HL-60/S4 treated with retinoic acid at 250 ng/mL for 4 days and 3 days (cell line): ENCODE measurements around the gene CXADR.
"Not testable (repeated sequence)": the region's sequence is repeated elsewhere in the genome, so short reads cannot be mapped to it uniquely, and the experiment has no call there.

Source experiments
- in situ Hi-C: fragments of 300-500 bp; cut with MboI; formaldehyde crosslinking; loops from 2 replicates; pipeline ENCODE4 v1.7.0; 2022; ENCODE audit warnings: low sequenced_read_pairs

The CXADR gene

GRCh38 chr21:17501107-17502006 lies 11.5 kb upstream of the CXADR start:
- in situ Hi-C loops = no loop called here

DNA sequence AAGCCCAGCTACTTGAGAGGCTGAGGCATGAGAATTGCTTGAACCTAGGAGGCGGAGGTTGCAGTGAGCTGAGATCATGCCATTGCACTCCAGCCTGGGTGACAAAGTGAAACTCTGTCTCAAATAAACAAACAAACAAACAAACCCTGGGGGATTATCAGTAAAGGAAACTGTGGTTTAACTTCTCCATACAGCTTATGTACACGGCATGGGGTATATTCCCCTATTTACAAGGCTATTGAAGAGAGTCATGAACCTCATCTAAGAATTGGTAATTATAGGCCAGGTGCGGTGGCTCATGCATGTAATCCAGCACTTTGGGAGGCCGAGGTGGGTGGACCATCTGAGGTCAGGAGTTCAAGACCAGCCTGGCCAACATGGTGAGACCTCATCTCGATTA lies 9.9 kb upstream of the CXADR start:
- in situ Hi-C loops = not testable (repeated sequence)

DNA sequence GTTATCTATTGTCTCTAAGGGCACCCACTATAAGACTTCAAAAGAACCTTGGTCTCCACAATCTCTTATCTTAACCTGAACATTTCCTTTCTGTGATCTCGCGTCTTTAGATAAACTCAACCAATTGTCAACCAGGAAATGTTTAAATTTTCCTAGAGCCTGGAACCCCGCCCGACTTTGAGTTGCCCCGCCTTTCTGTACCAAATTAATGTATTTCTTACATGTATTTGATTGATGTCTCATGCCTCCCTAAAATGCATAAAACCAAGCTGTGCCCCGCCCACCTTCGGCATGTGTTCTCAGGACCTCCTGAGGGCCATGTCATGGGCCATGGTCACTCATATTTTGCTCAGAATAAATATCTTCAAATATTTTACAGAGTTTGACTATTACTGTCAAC lies 5.9 kb upstream of the CXADR start:
- in situ Hi-C loops = no loop called here

- in situ Hi-C loops = no loop called here
Observed at GRCh38 chr21:17507591-17507990, 5.3 kb upstream of the CXADR start.

DNA sequence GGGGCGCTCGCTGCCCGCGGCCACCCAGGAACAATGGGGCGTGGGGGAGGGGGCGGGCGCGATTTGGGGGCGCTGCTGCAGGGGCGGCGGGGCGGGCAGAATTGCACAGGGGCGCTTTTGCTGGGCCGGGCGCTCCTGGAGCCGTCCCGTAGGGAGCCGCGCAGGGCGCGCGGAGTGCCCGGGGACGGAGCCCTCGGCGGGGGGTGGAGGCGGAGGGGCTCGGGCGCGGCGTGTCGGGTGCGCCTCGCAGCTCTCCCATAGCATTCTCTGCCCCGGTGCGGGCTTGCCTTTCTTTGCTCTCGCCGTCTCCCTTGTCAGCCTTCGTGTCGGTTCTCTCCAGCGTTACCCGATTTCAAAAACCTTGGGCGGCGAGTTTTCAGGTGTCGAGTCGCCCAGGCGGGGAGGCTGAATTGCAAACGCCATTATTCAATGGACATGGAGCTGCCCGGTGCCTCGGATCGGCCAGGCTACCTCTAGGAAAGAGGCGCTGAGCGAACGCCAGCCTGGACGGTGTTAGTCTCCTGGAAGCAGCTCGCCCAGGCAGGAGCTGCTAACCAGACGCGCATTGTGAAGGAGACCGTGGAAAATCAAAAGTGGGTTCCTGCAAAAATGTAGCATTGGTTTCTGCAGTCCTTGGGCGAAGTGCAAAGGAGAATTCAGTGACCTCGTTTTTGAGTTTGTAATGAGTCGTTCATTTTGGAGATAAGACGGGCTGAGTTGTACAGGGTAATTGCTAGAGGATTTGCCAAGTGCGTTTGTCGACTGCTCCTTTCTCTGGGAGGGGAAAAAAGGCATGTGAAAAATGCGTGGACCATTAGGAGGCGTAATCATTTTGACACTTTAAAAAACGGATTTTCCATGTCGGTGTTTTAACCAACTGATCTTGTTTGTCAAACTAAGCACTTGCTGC lies 626 bp downstream of the CXADR start:
- in situ Hi-C loops = no loop called here

DNA sequence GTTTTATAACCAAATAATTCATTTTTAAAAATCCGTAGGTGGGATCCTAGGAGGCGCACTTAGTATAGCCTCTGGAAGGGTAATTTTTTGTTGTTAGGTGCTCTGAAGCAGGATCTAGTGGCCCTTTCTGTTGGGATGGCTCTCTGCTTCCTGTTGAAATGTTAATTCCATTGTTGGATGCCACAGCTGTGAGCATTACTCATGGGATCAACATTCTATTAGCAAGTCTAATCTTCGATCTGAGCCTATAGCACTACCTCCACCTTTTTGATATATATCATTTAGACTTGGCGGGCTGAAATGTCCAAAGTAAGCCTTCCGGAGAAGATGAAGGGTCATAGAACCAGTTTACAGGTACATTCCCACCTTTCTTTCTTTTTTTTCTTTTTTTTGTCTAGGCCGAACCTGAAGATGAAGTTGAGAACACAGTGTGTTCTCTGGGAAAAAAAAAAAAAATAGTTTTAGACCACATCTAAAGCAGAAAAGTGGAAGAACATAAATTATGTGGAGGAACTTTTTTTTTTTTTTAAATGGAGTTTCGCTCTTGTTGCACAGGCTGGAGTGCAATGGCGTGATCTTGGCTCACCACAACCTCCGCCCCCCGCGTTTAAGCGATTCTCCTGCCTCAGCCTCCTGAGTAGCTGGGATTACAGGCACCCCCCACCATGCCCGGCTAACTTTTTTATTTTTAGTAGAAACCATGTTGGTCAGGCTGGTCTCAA lies 1.4 kb downstream of the CXADR start:
- in situ Hi-C loops = no loop called here

GRCh38 chr21:17517008-17517407 lies 4.2 kb downstream of the CXADR start:
- in situ Hi-C loops = not testable (repeated sequence)

DNA sequence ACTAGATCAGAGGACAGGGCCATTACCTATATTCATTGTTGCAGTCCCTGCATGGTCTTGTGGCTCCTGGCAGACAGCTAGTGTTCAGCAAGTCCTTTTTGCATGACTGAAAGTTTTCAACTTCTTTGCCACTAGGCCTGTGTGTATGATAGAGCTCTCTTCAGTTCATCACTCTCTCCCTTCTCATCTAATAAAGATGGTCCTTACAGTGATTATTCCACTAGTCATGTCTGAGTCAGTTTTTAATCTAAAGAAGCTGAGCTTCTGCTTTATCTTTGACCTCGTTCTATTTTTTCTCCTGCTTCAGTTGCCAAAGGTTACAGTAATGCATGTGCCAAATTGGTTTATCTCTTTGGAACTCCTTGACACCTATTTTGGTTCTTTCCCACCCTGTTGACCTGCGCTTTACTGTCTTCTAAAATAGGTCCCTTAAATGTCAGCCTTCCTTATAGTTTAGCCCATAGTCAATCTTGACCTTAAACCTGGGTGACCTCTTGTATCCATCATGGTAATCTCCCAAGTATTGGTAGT lies 6.4 kb downstream of the CXADR start:
- in situ Hi-C loops = no loop called here

- in situ Hi-C loops = no loop called here
Observed at GRCh38 chr21:17519965-17520609, 7.2 kb downstream of the CXADR start.

DNA sequence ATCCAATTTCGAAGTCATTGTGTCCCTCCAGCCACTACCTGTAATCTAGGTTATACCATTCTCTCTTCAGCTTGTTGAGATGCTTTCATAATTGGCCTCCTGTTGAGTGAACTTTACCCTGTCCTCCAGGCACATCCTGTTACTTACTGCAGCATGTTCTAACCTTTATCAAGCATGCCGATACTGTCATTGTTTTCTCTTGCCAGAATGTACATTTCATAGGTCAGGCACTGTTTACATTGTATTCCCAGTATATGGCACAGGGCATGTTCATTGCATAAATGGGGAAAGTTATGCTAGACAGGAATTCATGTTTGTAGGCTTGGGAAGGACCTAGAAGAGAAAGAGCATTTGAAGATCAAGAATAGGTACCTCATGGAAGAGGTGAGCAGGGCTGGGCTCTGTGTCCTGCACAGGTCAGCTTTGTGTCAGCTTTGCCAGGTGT lies 10.2 kb downstream of the CXADR start:
- in situ Hi-C loops = no loop called here

DNA sequence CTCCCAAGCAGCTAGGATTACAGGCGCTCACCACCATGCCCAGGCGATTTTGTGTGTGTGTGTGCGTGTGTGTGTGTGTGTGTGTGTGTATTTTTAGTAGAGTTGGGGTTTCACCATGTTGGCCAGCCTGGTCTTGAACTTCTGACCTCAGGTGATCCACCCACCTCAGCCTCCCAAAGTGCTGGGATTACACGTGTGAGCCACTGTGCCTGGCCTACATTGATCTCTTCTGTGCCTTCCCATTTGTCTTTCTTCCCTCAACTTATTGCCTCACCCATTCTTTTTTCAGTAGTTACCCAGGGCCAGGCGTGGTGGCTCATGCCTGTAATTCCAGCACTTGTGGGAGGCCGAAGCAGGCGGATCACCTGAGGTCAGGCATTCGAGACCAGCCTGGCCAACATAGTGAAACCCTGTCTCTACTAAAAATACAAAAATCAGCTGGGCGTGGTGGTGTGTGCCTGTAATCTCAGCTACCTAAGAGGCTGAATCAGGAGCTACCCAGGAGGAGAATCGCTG lies 11.2 kb downstream of the CXADR start:
- in situ Hi-C loops = not testable (repeated sequence)

DNA sequence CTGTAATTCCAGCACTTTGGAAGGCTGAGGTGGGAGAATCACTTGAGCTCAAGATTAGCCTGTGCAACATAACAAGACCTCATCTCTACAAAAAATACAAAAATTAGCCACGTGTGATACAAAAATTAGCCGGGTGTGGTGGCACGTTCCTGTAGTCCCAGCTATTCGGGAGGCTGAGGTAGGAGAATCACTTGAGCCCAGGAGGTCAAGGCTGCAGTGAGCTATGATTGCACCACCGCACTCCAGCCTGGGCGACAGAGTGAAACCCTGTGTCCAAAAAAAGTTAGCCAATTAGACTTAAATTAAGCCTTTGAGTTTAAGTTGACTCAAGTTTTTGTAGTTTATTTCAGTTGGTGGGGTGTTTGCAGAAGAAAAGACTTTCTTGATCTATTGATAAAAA lies 11.8 kb downstream of the CXADR start:
- in situ Hi-C loops = no loop called here

- in situ Hi-C loops = no loop called here
Observed at GRCh38 chr21:17526776-17527175, 13.9 kb downstream of the CXADR start.

DNA sequence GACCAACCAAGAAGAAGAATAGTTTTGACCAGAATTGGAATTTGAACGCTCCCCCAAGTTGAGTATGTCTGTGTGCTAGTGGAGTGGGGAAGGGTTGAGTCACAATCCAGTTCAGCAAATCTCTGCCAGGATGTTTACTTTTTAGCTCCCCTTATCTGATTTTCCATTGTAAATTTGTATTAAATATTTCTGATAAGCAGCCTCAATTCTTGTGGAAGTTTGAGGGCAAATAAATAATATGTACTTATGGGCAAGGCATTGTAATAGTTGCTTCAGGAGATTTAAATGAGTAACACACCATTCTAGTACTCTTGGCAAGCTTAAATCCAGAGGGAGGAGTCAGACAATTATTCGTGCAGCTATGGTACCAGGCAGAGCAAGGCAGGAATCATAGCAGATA lies 14.4 kb downstream of the CXADR start:
- in situ Hi-C loops = no loop called here

DNA sequence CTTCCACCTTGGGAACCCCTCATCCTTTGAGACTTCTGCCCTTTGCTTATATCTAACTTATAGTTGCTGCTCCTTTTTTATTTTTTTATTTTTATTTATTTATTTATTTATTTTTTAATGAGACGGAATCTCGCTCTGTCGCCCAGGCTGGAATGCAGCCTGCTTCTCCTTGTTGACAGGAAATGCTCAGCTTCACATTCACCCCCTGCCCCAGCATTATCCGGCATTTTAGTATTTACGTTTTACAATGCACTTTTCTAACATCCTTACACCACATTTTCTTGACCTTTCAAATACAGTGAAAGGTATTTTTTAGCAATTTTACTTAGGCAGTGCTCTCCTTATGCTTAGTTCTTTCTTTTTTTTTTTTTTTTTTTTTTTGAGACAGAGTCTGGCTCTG lies 14.9 kb downstream of the CXADR start:
- in situ Hi-C loops = no loop called here

- in situ Hi-C loops = no loop called here
Observed at GRCh38 chr21:17529648-17530047, 16.8 kb downstream of the CXADR start.

GRCh38 chr21:17532292-17532691 lies 19.4 kb downstream of the CXADR start:
- in situ Hi-C loops = no loop called here

GRCh38 chr21:17536381-17536780 lies 23.5 kb downstream of the CXADR start:
- in situ Hi-C loops = no loop called here

DNA sequence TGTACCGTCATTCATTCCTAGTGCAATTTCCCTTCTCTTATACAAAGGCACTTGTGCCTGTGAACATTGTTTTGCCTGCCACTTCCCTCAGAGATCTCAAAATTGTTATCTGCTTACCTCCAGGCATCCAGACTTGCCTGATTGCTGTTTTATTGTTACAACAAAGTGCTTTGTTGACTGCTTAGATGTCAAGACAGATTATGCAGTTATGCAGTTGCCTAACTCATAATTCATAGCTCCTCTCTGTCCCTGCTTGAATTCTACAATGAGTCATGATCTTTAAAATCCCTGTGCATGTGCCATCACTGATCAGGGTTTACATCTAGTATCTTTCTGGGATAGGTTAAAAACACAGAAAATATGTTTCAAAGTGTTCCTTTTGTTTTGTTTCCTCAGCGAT lies 24.5 kb downstream of the CXADR start:
- in situ Hi-C loops = no loop called here

- in situ Hi-C loops = no loop called here
Observed at GRCh38 chr21:17538576-17538975, 25.7 kb downstream of the CXADR start.
